ENCODE results near the gene NPB. TPM values are rescaled to one million over a fixed set of nuclear protein-coding genes. Genes with fewer than 3 reads are reported as not detected.

Gene NPB
- total RNA-seq, 1 donor from 2014 or later: 4.7 TPM

DNA sequence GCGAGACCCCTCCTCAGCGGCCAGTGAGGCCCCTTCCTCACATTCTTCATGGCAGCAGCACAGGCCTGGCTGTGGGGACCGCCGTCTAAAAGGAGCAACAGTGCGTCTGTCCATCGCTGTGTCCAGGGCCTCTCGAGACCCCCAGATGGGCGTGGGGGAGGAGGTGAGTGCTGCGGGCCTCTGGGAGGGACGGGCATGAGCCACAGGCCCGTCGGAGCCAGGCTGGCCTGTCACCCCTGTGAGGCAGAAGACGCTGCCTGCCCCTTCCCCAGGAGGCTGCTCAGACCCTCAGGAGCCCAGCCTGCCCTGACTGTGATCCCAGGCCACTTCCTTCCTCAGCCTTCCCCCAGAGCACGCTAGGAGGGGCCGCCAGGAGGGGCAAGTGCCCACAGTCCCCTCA lies 37.2 kb downstream of the NPB start:
- Histone ChIP-seq H3K27me3 (peaks cover 4% of the 10 kb centered on the region), H3K4me1 (peaks cover 21% of the 10 kb centered on the region), H3K36me3 (no peaks in the 10 kb centered on the region), H3K27ac (no peak overlapping the region), H3K9me3 (no peaks in the 10 kb centered on the region), H3K4me3 (no peak overlapping the region)
- DNase-seq (ENCODE audit: extremely low spot score in 2 of 2): no peak
- intact Hi-C loops (cut with DNase I): no loop called here
- TF ChIP-seq POLR2AphosphoS5 (IDR thresholded peaks at IDR 0.05; ENCODE audit: insufficient read depth in 1 of 2, low read depth in 1 of 2): no peak
- no peak for TF ChIP-seq CTCF (IDR thresholded peaks at IDR 0.05)
- no peak for TF ChIP-seq POLR2A (IDR thresholded peaks at IDR 0.05)

DNA sequence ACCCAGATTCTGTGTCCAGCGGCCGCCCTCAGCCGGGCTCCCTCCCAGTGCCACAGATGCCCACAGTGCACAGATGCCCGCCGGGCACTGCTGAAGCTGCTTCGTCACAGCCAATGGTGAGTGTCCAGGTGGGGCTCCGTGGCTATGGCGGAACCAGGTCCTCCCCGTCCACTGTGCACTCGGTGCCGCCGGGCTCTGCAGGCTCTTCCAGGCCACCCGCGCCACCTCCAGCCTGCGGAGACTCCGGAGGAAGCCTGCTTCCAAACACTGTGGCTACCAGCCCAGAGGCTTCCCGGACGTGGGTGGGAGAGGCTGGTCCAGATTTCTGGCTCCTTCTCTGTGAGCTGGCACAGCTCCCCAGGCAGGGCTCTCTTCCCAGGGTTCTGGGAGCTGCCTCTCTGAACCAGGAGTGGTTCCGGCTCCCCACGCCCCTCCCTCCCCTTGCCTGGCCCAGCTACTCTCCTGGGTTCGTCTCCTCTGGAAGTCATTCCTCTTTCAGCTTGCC lies 37.9 kb downstream of the NPB start:
- no peaks in the 10 kb centered on the region for H3K36me3 ChIP-seq
- peaks cover 4% of the 10 kb centered on the region for H3K27me3 ChIP-seq
- peaks cover 21% of the 10 kb centered on the region for H3K4me1 ChIP-seq
- no peak overlapping the region for H3K4me3 ChIP-seq
- intact Hi-C loops (cut with DNase I): no loop called here
- TF ChIP-seq POLR2A (IDR thresholded peaks at IDR 0.05) (no peak), CTCF (IDR thresholded peaks at IDR 0.05) (no peak), POLR2AphosphoS5 (IDR thresholded peaks at IDR 0.05; ENCODE audit: insufficient read depth in 1 of 2, low read depth in 1 of 2) (no peak)
- no peak overlapping the region for H3K27ac ChIP-seq
- DNase-seq (ENCODE audit: extremely low spot score in 2 of 2): no peak
- H3K9me3 ChIP-seq: no peaks in the 10 kb centered on the region

DNA sequence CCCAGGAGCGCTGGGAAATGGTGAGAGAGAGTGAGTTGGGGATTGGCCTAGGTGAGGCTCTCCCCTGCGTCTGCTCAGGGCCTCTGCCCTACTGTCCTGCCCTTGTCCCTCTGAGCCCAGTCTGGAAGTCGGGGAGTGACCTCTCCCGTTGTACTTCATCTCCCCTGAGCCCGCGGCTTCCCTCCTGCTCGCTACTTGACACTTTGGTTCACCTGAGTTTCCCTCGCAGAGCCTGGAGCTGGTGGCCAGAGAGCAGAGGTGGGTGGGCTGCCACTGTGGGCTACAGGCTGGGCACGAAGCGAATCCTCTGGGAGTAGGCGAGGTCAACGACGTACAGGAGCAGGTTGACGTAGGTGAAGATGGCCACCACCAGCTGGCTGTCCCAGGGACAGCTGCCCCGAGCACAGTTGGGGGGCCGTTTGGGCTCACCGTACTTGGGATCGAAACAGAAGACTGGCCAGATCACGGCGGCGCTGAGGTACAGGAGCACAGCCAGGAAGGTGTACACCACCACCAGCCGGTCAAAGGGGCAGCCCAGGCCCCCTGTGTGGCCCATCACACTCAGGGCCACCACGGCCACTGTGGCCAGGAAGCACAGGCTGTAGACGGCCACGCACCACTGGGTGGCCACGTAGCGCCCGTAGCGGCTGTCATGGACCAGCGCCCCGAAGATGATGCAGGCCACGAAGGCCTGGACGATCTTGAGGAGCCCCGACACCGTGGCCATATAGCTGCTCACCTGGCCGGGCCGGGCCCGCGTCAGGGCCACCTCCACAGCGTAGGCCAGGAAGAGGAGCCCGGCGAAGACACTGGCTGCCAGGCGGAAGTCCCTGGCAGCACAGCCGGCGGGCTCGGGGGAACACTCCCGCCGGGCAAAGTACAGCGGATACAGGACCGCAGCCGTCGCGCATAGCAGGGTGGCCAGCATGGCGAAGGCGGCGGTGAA lies 38.8 kb downstream of the NPB start:
- Histone ChIP-seq H3K4me3 (no peak overlapping the region), H3K36me3 (no peaks in the 10 kb centered on the region), H3K27ac (no peak overlapping the region), H3K4me1 (peaks cover 21% of the 10 kb centered on the region), H3K9me3 (no peaks in the 10 kb centered on the region), H3K27me3 (peaks cover 4% of the 10 kb centered on the region)
- TF ChIP-seq POLR2A (IDR thresholded peaks at IDR 0.05): no peak
- no peak for TF ChIP-seq POLR2AphosphoS5 (IDR thresholded peaks at IDR 0.05; ENCODE audit: insufficient read depth in 1 of 2, low read depth in 1 of 2)
- no peak for TF ChIP-seq CTCF (IDR thresholded peaks at IDR 0.05)
- intact Hi-C loops (cut with DNase I): no loop called here
- no peak for DNase-seq (ENCODE audit: extremely low spot score in 2 of 2)

DNA sequence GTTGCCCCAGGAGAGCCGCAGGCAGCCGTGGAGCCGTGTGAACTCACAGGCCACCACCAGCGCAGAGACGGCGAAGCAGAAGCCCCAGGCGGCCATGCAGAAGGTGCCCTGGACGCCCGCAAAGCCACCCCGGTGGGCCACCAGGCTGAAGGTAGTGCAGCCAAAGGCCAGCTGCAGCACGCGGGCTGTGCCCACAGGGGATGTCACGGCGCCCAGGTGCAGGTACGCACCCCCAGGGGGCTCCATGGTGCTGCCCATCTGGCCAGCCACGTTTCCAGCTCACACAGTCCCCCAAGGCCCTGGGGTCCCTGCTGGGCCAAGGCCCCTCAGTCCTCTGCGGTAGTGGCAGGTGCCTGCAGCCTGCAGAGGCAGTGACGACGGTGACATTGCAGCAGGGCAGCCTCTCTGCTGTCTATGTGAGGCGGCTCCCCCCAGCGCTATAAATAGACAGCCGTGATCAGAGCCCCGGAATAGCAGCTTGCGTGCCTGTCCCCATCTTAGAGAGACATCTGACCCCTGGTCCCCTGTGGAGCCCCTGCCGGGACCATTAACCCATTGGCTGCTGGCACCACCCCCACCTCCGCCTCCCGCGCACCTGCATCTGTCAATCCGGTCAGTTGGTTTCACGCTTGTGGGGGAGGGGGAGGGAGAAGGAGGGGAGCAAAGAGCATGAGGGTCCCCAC lies 39.6 kb downstream of the NPB start:
- intact Hi-C loops (cut with DNase I): no loop called here
- Histone ChIP-seq H3K9me3 (no peaks in the 10 kb centered on the region), H3K27ac (no peak overlapping the region), H3K36me3 (no peaks in the 10 kb centered on the region), H3K4me3 (no peak overlapping the region), H3K4me1 (peaks cover 16% of the 10 kb centered on the region), H3K27me3 (peaks cover 4% of the 10 kb centered on the region)
- TF ChIP-seq CTCF (IDR thresholded peaks at IDR 0.05) (no peak), POLR2AphosphoS5 (IDR thresholded peaks at IDR 0.05; ENCODE audit: insufficient read depth in 1 of 2, low read depth in 1 of 2) (no peak), POLR2A (IDR thresholded peaks at IDR 0.05) (no peak)
- no peak for DNase-seq (ENCODE audit: extremely low spot score in 2 of 2)

Measured in vagina (tissue), 2 donors.